Spleen (tissue), 11 donors: ENCODE measurements around the gene SYNE2. TPM values are rescaled to one million over a fixed set of nuclear protein-coding genes. Genes with fewer than 3 reads are reported as not detected.

Experiments
- DNase-seq: peaks from one replicate; pipeline ENCODE4 v3.0.0-alpha.2; 2020
- H3K27ac ChIP-seq, 8 donors: fragments of 200-600 bp; sonication (generic) in 7 of 8; 1 replicate in 4 of 8; 2 replicates in 4 of 8; pipeline versions ENCODE4 v1.5.0 to v1.8.0; 2016 to 2021; ENCODE audit warnings: inconsistent platforms in 4 of 8, mild to moderate bottlenecking in 4 of 8, moderate library complexity in 1 of 8
- H3K27me3 ChIP-seq, 7 donors: fragments of 200-600 bp; sonication (generic) in 6 of 7; replicated peaks in 1 of 7; 1 replicate in 4 of 7; 2 replicates in 3 of 7; pipeline versions ENCODE4 v1.5.0 to v1.8.0; 2016 to 2021; ENCODE audit warnings: inconsistent platforms in 3 of 7, mild to moderate bottlenecking in 1 of 7
- H3K36me3 ChIP-seq, 6 donors: fragments of 200-600 bp; sonication (generic) in 5 of 6; 1 replicate in 4 of 6; 2 replicates in 2 of 6; pipeline versions ENCODE4 v1.5.0 to v1.8.0; 2016 to 2021; ENCODE audit warnings: inconsistent platforms in 2 of 6
- H3K4me1 ChIP-seq, 6 donors: fragments of 200-600 bp; sonication (generic) in 5 of 6; 1 replicate in 3 of 6; 2 replicates in 3 of 6; pipeline versions ENCODE4 v1.5.0 to v1.8.0; 2016 to 2021; ENCODE audit warnings: inconsistent platforms in 3 of 6
- H3K4me3 ChIP-seq, 8 donors: fragments of 200-600 bp; sonication (generic) in 7 of 8; 1 replicate in 4 of 8; 2 replicates in 4 of 8; pipeline versions ENCODE4 v1.5.0 to v1.8.0; 2016 to 2021; ENCODE audit warnings: inconsistent platforms in 4 of 8, mild to moderate bottlenecking in 4 of 8, moderate library complexity in 2 of 8
- H3K9me3 ChIP-seq, 8 donors: fragments of 200-600 bp; sonication (generic) in 7 of 8; 1 replicate in 4 of 8; 2 replicates in 4 of 8; pipeline versions ENCODE4 v1.5.0 to v1.8.0; 2016 to 2021; ENCODE audit warnings: inconsistent platforms in 4 of 8
- CTCF ChIP-seq, 11 experiments: fragments of 200-600 bp in 7 of 11; fragments of 450-650 bp in 4 of 11; sonication (generic) in 4 of 11; IDR thresholded peaks in 8 of 11; conservative IDR thresholded peaks in 3 of 11; 1 replicate in 7 of 11; 2 replicates in 4 of 11; pipeline versions ENCODE4 v1.4.0 to v1.8.0; 2016 to 2021; ENCODE audit warnings: antibody characterized with exemption in 11 of 11, inconsistent platforms in 4 of 11, mild to moderate bottlenecking in 1 of 11
- POLR2A ChIP-seq, 3 donors: fragments of 450-650 bp; IDR thresholded peaks; one replicate each; pipeline ENCODE4 v1.5.1; 2017; ENCODE audit warnings: antibody characterized with exemption in 3 of 3, mild to moderate bottlenecking in 1 of 3
- POLR2AphosphoS5 ChIP-seq, 3 donors: sonication (generic); formaldehyde crosslinking; IDR thresholded peaks; one replicate each; pipeline ENCODE4 v1.5.1; 2017; ENCODE audit warnings: antibody characterized with exemption in 3 of 3
- WGBS, 5 donors: extraction: QIAGEN DNeasy Blood & Tissue Kit in 3 of 5; methylation state at CpG; one replicate each; pipeline versions ENCODE4 v1.1.5 to v1.1.7; 2013 to 2018; 5-methylcytosine and 5-hydroxymethylcytosine counted together
- intact Hi-C: fragments of 100-400 bp; cut with DNase I; formaldehyde crosslinking; loops from one replicate; pipeline ENCODE4 v1.15.0; 2023; ENCODE audit warnings: low total_unique reads
- microRNA-seq, 3 donors: library from miRNA; unstranded; fragments of <30 nt; microRNA quantifications; one replicate each; pipeline versions ENCODE4 to v1.1.0, GENCODE V29; 2019 to 2020
- polyA plus RNA-seq, 3 donors: library from polyadenylated mRNA; stranded (reverse); fragments of 200-250 nt; gene quantifications; one replicate each; pipeline ENCODE4 v1.2.1, GENCODE V29; 2013
- small RNA-seq, 4 donors: library from RNA; depleted of rRNA; stranded (forward); fragments of <200 nt; gene quantifications; one replicate each; pipeline ENCODE3, GENCODE V24; 2016
- total RNA-seq, 7 donors: library from RNA; depleted of rRNA in 3 of 7; stranded (reverse); fragments of >200 nt in 3 of 7; fragmentation: NEBNext Ultra II Directional in 4 of 7; extraction: Animal tissue kit (Norgen Biotek cat#: 25700) in 4 of 7; gene quantifications; one replicate each; pipeline versions ENCODE4 v1.1.0 to v1.2.1, GENCODE V29; 2016 to 2021
- donor health status: healthy with polysubstance abuse.
- donor health status: DM: no; HTN: no; CAD: no; lungs with moderate emphysema.
- donor health status: DM: no; HTN: no; CAD: no.
- donor health status: Bipolar disorder and iron deficiency.
- donor health status: healthy.
- donor health status: DM: no; HTN: no; CAD: no.
- donor health status: DM: yes; HTN: yes; CAD: no.

The SYNE2 gene
- total and polyA plus RNA-seq, 10 donors: 16.0 to 173 (median 147) TPM

GRCh38 chr14:64260418-64260817 lies 407.6 kb downstream of the SYNE2 start:
- no peak for TF ChIP-seq CTCF (IDR thresholded peaks at IDR 0.05 in 8 of 11, conservative IDR thresholded peaks at IDR 0.05 in 3 of 11)
- no peak for TF ChIP-seq POLR2A (IDR thresholded peaks at IDR 0.05)
- TF ChIP-seq POLR2AphosphoS5 (IDR thresholded peaks at IDR 0.05): no peak
- intact Hi-C loops: no loop called here
- peaks cover 0 to 8% (median 0%) of the 10 kb centered on the region in 6 donors for H3K36me3 ChIP-seq
- no peaks in the 10 kb centered on the region for H3K9me3 ChIP-seq
- no peak overlapping the region for H3K4me3 ChIP-seq
- H3K27me3 ChIP-seq: no peaks in the 10 kb centered on the region
- WGBS, 5 donors: 87 to 96% (median 94%) methylated on average over 21 of the region's 21 CpGs
- DNase-seq: no peak
- no peak overlapping the region for H3K27ac ChIP-seq
- no peaks in the 10 kb centered on the region for H3K4me1 ChIP-seq

GRCh38 chr14:64265222-64265621 lies 412.4 kb downstream of the SYNE2 start:
- 83 to 94% (median 88%) methylated on average over 1 of the region's 1 CpG for WGBS, 5 donors
- H3K36me3 ChIP-seq: peaks cover 0 to 5% (median 0%) of the 10 kb centered on the region in 6 donors
- peaks cover 0 to 8% (median 0%) of the 10 kb centered on the region in 6 donors for H3K4me1 ChIP-seq
- H3K27me3 ChIP-seq: no peaks in the 10 kb centered on the region
- TF ChIP-seq POLR2AphosphoS5 (IDR thresholded peaks at IDR 0.05): no peak
- H3K4me3 ChIP-seq: no peak overlapping the region
- intact Hi-C loops: no loop called here
- no peaks in the 10 kb centered on the region for H3K9me3 ChIP-seq
- H3K27ac ChIP-seq: no peak overlapping the region
- DNase-seq: no peak

GRCh38 chr14:64266239-64266638 lies 413.4 kb downstream of the SYNE2 start:
- Histone ChIP-seq H3K27ac (no peak overlapping the region), H3K36me3 (no peaks in the 10 kb centered on the region), H3K4me3 (no peak overlapping the region), H3K27me3 (no peaks in the 10 kb centered on the region), H3K4me1 (peaks cover 0 to 8% (median 0%) of the 10 kb centered on the region in 6 donors), H3K9me3 (no peaks in the 10 kb centered on the region)
- no peak for DNase-seq
- intact Hi-C loops: no loop called here
- TF ChIP-seq POLR2AphosphoS5 (IDR thresholded peaks at IDR 0.05) (no peak), CTCF (IDR thresholded peaks at IDR 0.05 in 8 of 11, conservative IDR thresholded peaks at IDR 0.05 in 3 of 11) (no peak), POLR2A (IDR thresholded peaks at IDR 0.05) (no peak)
- WGBS, 5 donors: 52 to 65% (median 53%) methylated on average over 2 of the region's 2 CpGs

- no peak for TF ChIP-seq POLR2AphosphoS5 (IDR thresholded peaks at IDR 0.05)
- no peak for TF ChIP-seq CTCF (IDR thresholded peaks at IDR 0.05 in 8 of 11, conservative IDR thresholded peaks at IDR 0.05 in 3 of 11)
- TF ChIP-seq POLR2A (IDR thresholded peaks at IDR 0.05): no peak
Observed at GRCh38 chr14:64272019-64272418, 419.2 kb downstream of the SYNE2 start.

More at GRCh38 chr14:64272019-64272418, 419.2 kb downstream of the SYNE2 start:
- H3K36me3 ChIP-seq: no peaks in the 10 kb centered on the region
- no peaks in the 10 kb centered on the region for H3K4me1 ChIP-seq
- no peak overlapping the region for H3K4me3 ChIP-seq
- no peaks in the 10 kb centered on the region for H3K27me3 ChIP-seq
- intact Hi-C loops: no loop called here
- H3K9me3 ChIP-seq: no peaks in the 10 kb centered on the region
- no peak for DNase-seq
- H3K27ac ChIP-seq: no peak overlapping the region

Small RNAs within 50 kb of the gene (microRNA-seq; reads per million reads assigned to microRNA genes)
- 0 reads per million in 3 donors for gene MIR548H1

Small RNAs within 50 kb of the gene (small RNA-seq; reads per million reads assigned to genes)
- 0 reads per million in 4 donors for gene MIR548H1
- gene RF00019: 0 reads per million in 4 donors
- 0 reads per million in 4 donors for gene RPS28P1

Other genes with a start within 250 kb of the SYNE2 start
- 10 to 100 TPM; 13.4 to 18.9 (median 18.4) TPM for gene WDR89, start 211.1 kb upstream of the SYNE2 start, total RNA-seq
- gene WDR89, start 211.1 kb upstream of the SYNE2 start, polyA plus RNA-seq: 10 to 100 TPM in 2 of 3 donors, 1 to 10 TPM in 1; 9.5 to 13.2 (median 11.2) TPM
- 10 to 100 TPM; 24.3 to 36.1 (median 28.6) TPM for gene SGPP1, start 124.9 kb upstream of the SYNE2 start, total RNA-seq
- 10 to 100 TPM; 18.5 to 19.6 (median 19.1) TPM for gene SGPP1, start 124.9 kb upstream of the SYNE2 start, polyA plus RNA-seq